IPS-20b (cell line): Measurements from ENCODE around the gene MAPK9.
"Not testable (repeated sequence)": the region's sequence is repeated elsewhere in the genome, so short reads cannot be mapped to it uniquely, and the experiment has no call there.

Experiments used
- H3K27ac ChIP-seq: one replicate; pipeline ENCODE4 v1.5.1; 2013; ENCODE audit warnings: low read length
- H3K27me3 ChIP-seq: 2 replicates; pipeline ENCODE4 v1.6.1; 2013; ENCODE audit warnings: mild to moderate bottlenecking, low read length, inconsistent platforms; ENCODE audit not compliant: insufficient read depth
- H3K36me3 ChIP-seq: 2 replicates; pipeline ENCODE4 v1.6.1; 2013; ENCODE audit warnings: low read depth, mild to moderate bottlenecking, inconsistent platforms, low read length, moderate library complexity; ENCODE audit not compliant: insufficient read depth
- H3K4me1 ChIP-seq: 2 replicates; pipeline ENCODE4 v1.6.1; 2013; ENCODE audit warnings: mild to moderate bottlenecking, control low read depth, inconsistent platforms, low read length, moderate library complexity; ENCODE audit not compliant: insufficient read depth
- H3K4me3 ChIP-seq: 2 replicates; pipeline ENCODE4 v1.5.1; 2013; ENCODE audit warnings: mild to moderate bottlenecking, low read length, inconsistent platforms
- H3K9ac ChIP-seq: 2 replicates; pipeline ENCODE4 v1.6.1; 2013; ENCODE audit warnings: low read depth, mild to moderate bottlenecking, inconsistent platforms, low read length, moderate library complexity
- H3K9me3 ChIP-seq: 2 replicates; pipeline ENCODE4 v1.6.1; 2013; ENCODE audit warnings: mild to moderate bottlenecking, low read depth, low read length, inconsistent platforms; ENCODE audit not compliant: insufficient read depth

The MAPK9 gene

DNA sequence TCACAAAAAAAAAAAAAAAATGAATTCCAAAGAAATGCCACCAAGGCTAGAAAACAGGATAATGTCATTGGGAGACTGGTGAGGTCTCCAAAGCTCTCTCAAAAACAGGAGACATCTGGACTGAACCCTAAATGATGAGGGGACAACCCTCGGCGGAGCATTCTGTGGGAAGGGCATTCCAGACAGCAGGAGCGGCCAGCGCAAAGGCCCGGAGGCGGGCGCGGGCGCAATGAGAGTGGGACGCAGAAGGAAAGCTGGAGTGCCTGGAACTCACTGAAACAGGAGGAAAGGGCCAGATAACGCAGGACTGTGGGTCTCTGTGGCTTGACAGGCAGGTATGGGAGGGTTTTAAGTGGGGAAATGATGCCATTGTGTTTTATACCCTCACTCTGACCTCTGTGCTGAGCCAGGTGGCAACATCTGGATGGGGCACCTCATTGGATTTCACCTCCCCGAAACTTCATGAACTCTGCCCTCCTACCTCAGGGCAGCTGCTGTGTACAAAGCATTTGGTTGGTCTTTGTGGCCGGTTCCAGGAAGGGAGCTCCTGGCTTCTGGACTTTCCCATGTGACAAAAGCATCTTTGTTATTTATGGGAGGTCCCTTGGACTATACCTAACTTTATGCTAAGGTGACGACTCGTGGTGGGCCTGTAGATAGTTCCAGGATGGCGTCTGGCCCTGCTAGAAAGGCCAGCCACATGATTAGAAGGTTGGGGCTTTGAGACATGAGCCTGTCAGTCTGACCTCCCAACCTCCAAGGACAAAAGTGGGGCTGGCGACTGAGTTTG, 11.5 kb upstream of the MAPK9 start:
- Histone ChIP-seq H3K4me1 (no peaks in the 10 kb centered on the region), H3K9ac (no peak overlapping the region)

DNA sequence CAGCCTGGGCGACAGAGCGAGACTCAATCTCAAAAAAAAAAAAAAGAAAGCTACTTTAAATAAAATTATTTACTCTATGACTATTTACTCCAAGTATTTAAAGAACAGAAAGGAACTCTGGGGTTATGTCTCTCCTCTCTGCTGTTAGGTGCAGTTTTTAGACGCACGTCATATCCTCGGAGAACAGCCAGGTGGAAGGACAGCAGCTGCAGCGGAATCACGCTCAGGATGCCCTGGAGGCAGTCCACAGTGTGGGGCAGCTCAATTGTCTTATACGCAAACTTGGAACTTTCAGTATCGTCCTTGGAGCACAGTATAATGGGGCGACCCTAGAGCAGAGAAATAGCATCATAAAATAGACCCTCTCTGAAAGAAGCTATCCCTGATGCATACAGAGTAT, 10.4 kb upstream of the MAPK9 start:
- Histone ChIP-seq H3K27me3 (no peaks in the 10 kb centered on the region), H3K27ac (no peak overlapping the region), H3K4me1 (no peaks in the 10 kb centered on the region), H3K9ac (no peak overlapping the region), H3K36me3 (peaks cover 66% of the 10 kb centered on the region), H3K9me3 (no peaks in the 10 kb centered on the region), H3K4me3 (no peak overlapping the region)

More for the DNA sequence above, 11.5 kb upstream of the MAPK9 start:
- Histone ChIP-seq H3K27ac (no peak overlapping the region), H3K27me3 (no peaks in the 10 kb centered on the region), H3K9me3 (no peaks in the 10 kb centered on the region), H3K4me3 (no peak overlapping the region), H3K36me3 (peaks cover 75% of the 10 kb centered on the region)

DNA sequence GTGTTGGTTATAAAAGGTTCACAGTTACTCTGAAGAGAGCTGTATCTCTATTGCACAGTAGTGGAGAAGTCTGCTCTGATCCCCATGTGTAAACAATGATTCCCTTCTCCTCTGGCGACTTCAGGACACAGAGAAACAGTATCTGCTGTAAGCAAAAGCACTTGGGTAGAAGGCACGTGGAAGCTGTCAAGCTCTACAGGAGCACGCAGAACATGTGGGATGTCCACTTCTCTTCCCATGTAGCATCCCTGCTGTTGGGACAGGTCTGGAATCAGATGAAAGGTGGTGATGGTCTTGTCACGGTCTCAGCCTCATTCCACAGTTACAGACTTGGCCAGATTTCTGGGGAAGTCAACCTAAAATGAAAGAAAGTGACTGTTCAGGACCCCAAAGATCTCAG, 9.4 kb upstream of the MAPK9 start:
- no peaks in the 10 kb centered on the region for H3K9me3 ChIP-seq
- no peaks in the 10 kb centered on the region for H3K27me3 ChIP-seq
- no peak overlapping the region for H3K27ac ChIP-seq
- H3K4me1 ChIP-seq: no peaks in the 10 kb centered on the region
- H3K36me3 ChIP-seq: peaks cover 58% of the 10 kb centered on the region
- H3K9ac ChIP-seq: no peak overlapping the region
- H3K4me3 ChIP-seq: no peak overlapping the region

DNA sequence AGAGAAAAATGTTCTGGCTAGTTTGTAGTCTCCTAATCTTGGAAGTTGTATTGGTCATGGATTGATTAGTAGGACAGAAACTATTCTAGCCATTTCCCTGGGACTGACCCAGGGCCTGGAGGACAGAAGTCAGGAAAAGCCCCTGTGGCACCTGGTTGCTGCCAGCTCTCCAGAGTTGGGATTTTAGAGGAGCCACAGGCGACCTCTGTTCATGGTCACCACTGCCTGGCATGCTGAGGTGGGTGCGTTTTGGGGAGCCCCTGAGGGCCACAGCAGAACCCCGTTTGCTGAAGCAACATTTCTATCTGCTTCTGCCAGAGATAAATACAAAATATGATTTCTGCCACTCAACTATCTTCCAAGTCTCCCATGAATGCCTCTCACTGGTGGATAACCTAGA, 7.6 kb upstream of the MAPK9 start:
- Histone ChIP-seq H3K27me3 (no peaks in the 10 kb centered on the region), H3K4me1 (no peaks in the 10 kb centered on the region; the same call in 1 of the 2 replicates), H3K4me3 (no peak overlapping the region), H3K27ac (no peak overlapping the region), H3K9ac (no peak overlapping the region), H3K36me3 (peaks cover 43% of the 10 kb centered on the region), H3K9me3 (no peaks in the 10 kb centered on the region)

DNA sequence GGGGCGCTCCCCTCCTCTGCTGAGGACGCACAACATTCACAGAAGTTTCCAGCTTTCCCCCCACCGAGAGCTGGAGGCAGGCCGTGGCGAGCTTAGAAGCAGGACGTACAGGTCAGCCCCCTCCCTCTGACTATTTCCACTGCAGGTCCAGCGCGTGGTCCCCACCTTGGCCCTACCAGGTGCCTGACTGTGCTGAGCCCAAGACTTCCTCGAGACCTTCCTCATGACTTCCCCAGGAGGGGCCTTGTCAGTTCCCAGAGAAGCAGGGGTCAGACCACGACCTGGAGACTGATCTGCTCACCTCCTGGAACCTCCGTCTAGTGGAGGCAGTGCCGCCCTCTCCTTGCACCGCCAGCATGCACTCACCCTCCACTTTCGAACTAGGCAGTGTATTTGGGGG, 7.1 kb upstream of the MAPK9 start:
- not testable (repeated sequence) for H3K27ac ChIP-seq, H3K4me1 ChIP-seq, H3K9ac ChIP-seq, H3K27me3 ChIP-seq, H3K4me3 ChIP-seq, H3K9me3 ChIP-seq
- H3K36me3 ChIP-seq: peaks cover 43% of the 10 kb centered on the region

DNA sequence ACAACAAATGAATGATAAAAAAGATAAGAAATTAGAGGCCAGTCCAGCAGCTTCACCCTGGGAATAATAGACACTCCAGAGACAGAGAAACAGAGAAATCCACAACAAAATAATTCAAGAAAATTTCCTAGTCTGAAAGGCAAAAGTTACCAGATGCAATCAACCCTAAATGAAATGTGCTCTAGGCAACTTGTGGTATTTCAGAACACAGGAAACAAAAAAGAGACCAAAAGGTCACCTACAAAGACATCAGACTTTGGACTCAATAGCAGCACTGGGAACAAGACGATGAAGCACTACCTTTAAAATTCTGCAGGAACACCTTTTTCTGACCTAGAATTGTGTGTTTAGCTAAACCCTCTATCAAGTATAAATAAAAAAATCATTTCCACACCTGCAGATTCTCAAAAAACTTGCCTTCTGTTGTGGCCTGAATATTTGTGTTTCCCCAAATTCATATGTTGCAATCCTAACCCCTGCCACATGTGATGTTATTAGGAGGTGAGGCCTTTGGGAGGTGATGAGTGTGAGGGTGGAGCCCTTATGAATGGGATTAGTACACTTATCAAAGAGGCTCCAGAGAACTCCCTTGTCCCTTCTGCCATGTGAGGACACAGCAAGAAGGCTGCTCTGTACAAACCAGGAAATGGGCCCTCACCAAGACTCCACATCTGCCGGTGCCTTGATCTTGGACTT, 5.9 kb upstream of the MAPK9 start:
- Histone ChIP-seq H3K9me3 (no peaks in the 10 kb centered on the region), H3K27ac (no peak overlapping the region), H3K4me1 (no peaks in the 10 kb centered on the region; the same call in 1 of the 2 replicates), H3K9ac (no peak overlapping the region), H3K36me3 (peaks cover 32% of the 10 kb centered on the region), H3K27me3 (no peaks in the 10 kb centered on the region), H3K4me3 (no peak overlapping the region)

DNA sequence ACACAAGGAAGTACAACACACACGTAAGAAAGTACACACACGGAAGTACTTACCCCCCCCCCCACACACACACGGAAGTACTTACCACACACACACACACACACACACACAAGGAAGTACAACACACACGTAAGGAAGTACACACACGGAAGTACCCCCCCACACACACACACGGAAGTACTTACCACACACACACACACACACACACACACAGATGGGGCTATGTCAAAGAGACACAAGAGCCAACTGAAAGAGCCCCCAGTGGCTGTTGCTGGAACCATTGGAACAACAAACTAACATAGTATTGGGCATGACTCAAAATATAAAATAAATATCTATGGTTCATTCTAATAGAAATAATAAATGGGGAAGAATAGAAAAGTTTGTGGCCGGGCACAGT, 4.9 kb upstream of the MAPK9 start:
- no peak overlapping the region for H3K27ac ChIP-seq

DNA sequence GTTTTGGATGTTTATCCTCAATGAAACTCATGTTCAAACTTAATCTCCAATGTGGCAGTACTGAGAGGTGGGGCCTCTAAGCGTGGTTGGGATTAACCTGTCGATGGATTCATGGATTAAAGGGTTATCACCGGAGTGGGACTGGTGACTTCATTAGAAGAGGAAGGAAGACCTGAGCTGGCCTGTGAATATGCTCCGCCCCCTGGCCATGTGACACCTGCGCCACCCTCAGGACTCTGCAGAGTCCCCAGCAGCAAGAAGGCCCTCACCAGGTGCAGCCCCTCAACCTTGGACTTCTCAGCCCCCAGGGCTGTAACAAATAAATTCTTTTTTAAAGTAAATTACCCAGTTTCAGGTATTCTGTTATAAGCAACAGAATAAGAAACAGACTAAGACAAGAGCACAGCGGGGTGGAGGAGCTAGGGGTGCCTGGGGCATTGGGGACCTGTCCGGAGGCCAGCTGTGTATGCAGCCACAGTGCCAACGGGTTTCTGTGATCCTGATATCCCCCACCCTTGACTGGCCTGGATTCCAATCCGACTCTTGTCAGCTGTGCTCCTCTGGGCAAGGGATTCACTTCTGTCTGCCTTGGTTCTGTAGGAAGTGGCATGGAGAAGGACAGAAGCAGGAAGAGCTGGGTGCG, 3.2 kb upstream of the MAPK9 start:
- Histone ChIP-seq H3K36me3 (peaks cover 7% of the 10 kb centered on the region; the same call in 1 of the 2 replicates), H3K27me3 (no peaks in the 10 kb centered on the region), H3K27ac (no peak overlapping the region), H3K9ac (no peak overlapping the region), H3K4me1 (peaks cover 5% of the 10 kb centered on the region; the same call in 1 of the 2 replicates), H3K9me3 (no peaks in the 10 kb centered on the region), H3K4me3 (no peak overlapping the region)

More for the DNA sequence above, 4.9 kb upstream of the MAPK9 start:
- Histone ChIP-seq H3K9ac (no peak overlapping the region), H3K27me3 (no peaks in the 10 kb centered on the region), H3K4me3 (no peak overlapping the region), H3K36me3 (peaks cover 24% of the 10 kb centered on the region), H3K9me3 (no peaks in the 10 kb centered on the region), H3K4me1 (no peaks in the 10 kb centered on the region; the same call in 1 of the 2 replicates)

DNA sequence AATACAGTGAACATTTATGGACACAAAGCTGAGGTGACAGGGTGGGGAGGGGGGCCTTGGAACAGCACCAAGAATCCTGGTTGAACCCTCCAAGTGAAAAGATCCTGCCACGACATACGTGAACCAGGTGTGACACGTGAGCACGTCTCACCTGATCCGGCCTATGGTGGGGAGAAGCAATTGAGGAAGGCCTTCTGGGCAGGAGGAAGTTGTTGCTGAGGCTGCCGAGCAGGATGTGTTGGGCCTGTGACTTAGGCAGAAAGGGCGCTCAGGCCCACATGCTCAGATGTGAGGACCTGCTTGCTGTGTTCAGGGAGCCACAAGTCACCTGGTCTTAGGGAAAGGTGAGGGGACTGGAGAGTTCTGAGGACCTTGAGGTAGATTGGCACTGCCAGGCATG, 2.5 kb upstream of the MAPK9 start:
- Histone ChIP-seq H3K27me3 (no peaks in the 10 kb centered on the region), H3K9ac (no peak overlapping the region), H3K4me3 (no peak overlapping the region), H3K36me3 (peaks cover 7% of the 10 kb centered on the region; the same call in 1 of the 2 replicates), H3K9me3 (no peaks in the 10 kb centered on the region), H3K27ac (no peak overlapping the region), H3K4me1 (peaks cover 5% of the 10 kb centered on the region; the same call in 1 of the 2 replicates)

DNA sequence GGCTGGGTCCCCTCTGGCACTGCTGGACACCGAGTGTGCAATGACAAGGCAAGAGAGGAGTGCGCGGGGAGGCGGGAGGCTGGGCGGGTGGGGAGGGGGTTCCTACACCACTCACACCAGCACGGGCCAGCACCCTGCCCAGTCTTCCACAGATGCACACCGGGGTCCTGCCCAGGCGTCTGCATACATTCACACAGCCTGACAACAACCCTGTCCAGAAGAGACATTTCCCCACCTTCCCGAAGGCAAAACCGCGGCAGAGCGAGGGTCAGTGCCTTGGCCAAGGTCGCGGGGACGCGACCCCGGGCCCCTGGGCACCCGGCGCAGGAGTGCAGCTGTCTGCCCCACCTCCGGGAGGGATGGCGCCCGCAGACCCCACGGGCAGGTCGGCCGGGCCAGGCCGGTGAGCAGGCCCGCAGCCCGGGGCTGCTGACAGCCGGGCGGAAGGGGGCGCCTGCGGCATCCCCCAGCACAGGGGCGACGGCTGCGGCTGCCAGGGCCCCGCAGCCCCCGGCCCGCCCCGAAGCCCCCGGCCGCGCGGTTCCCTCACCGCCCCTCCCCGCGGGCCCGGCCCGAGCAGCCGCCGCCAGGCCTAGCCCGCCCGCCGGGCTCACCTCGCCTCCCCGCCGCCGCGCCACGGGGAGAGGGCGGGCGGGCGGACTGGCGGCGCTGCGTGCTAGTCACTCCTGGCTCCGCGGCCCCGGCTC, 496 bp downstream of the MAPK9 start:
- peaks cover 5% of the 10 kb centered on the region; the same call in 1 of the 2 replicates for H3K4me1 ChIP-seq
- no peak overlapping the region for H3K27ac ChIP-seq
- no peak overlapping the region; the same call in 1 of the 2 replicates for H3K9ac ChIP-seq
- H3K9me3 ChIP-seq: no peaks in the 10 kb centered on the region
- H3K4me3 ChIP-seq: peak overlapping the region; percentile 81
- no peaks in the 10 kb centered on the region for H3K27me3 ChIP-seq
- peaks cover 14% of the 10 kb centered on the region; the same call in 1 of the 2 replicates for H3K36me3 ChIP-seq

DNA sequence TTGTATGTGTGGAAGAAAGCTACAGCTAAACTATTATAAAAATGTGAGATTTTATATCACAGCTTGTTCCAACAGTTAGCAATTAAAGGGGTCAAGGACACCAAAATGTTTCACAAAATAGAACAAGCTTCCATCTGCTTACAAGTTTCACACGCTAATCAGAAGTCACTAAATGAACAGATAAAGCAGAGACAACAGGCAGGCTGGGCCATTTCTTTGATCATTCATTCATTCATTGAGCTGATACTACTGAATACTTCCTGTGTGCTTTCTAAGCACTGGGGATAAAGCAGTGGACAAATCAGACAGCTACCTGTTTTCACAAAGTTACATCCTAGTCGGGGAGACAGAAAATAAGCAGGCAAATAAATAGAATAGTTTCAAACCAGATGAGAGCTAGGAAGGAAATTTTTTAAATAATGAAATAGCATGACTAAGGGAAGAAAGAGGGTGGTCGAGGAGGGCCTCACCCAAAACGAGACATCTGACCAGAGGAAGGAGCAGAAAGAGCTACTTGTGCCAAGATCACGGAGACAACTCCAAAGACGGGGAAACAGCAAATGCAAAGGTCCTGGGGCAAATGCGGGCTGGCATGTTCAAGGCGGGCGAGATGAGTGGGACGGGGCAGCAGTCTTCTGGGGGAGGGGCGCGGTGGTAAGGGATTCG, 1.2 kb downstream of the MAPK9 start:
- H3K9me3 ChIP-seq: no peaks in the 10 kb centered on the region
- H3K27ac ChIP-seq: no peak overlapping the region
- peak overlapping the region; percentile 81 for H3K4me3 ChIP-seq
- H3K4me1 ChIP-seq: peaks cover 5% of the 10 kb centered on the region; the same call in 1 of the 2 replicates
- H3K9ac ChIP-seq: no peak overlapping the region; the same call in 1 of the 2 replicates
- peaks cover 15% of the 10 kb centered on the region; the same call in 1 of the 2 replicates for H3K36me3 ChIP-seq
- no peaks in the 10 kb centered on the region for H3K27me3 ChIP-seq
